ENCODE results near the gene KCTD14.
"Not testable (repeated sequence)": the region's sequence is repeated elsewhere in the genome, so short reads cannot be mapped to it uniquely, and the experiment has no call there.

KCTD14 gene

DNA sequence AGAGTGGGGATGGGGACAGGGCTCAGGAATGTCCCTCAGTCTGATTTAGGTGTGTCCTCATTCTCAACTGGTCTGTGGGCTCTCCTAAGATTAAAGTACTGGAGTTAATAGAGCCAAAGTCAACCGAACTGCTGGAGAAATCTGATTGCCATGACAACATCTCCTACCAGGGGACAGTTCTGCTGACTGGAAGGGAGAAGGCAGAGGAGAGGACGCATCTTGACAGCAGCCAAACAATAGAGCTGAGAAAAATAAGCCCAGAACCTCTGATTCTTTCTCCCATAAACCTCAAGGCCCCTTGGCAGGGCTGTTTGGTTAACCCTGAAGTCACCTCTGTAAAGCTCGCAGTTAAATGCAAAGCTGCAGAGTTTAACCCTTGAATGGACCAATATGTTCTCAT lies 2.8 kb downstream of the KCTD14 start:
- no peak for DNase-seq

DNA sequence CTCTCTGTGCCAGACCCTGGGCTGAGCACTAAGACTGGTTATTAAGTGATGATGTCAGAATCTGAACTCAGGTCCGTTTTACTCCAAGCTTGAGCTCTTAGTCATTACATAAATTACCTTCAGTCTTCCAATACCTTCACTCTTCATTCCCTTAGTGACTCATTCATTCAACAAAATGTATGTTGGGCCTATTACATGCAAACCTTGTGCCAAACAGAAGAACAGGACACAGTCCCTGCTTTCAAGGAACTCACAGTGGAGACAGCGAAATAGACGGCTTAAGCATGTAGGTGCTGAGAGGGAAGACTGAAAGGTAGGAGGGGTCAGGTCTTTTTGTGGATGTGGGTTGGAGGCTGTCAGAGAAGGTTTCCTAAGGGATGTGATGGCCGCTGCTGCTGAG lies 3.3 kb downstream of the KCTD14 start:
- no peak for DNase-seq

DNA sequence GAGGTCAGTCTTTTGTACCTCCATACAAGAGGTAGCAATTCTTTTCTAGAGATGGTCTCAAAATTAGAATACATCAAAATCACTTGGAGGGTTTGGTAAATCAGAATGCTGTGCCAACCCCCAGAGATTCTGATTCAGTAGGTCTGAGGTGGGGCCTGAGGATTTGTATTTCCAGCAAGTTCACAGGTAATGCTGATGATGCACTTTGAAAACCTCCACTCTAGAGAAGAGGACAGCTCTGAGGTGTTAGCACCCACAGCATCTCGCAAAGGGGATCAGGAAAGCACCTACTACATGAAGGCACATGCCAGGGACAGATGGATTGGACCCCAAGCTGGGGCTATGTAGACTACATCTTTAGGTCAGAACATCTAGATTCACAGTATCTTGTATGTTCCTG lies 7.2 kb downstream of the KCTD14 start:
- DNase-seq: no peak

DNA sequence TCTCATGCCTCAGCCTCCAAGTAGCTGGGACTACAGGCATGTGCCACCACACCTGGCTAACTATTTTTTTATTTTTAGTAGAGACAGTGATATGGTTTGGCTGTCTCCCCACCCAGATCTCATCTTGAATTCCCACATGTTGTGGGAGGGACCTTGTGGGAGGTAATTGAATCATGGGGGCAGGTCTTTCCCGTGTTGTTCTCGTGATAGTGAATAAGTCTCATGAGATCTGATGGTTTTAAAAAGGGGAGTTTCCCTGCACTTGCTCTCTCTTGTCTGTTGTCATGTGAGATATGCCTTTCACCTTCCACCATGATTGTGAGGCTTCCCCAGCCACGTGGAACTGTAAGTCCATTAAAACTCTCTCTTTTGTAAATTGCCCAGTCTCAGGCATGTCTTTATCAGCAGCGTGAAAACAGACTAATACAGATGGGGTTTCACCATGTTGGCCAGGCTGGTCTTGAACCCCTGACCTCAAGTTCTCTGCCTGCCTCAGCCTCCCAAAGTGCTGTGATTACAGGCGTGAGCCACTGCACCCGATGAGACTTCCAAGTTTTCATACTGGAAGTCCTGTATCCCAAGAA lies 8.0 kb downstream of the KCTD14 start:
- not testable (repeated sequence) for DNase-seq

DNA sequence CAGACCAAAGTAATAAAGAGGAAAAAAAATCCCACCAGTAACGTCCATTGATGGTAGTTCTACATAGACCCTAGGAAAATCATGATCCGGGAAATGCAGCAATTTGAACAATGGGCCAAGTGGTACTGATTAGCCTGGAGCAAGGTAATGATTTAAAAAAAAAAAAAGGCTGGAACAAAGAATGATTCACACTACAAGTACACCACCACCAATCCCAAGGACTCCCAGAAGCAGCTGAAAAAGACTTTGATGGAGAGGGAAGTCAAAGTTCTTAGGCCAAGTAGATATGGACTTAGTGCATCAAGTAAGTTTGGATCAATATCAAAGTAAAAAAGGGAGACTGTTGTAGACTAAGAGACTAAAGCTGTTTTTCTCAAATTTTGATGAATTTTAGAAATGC lies 11.8 kb downstream of the KCTD14 start:
- no peak for DNase-seq

DNA sequence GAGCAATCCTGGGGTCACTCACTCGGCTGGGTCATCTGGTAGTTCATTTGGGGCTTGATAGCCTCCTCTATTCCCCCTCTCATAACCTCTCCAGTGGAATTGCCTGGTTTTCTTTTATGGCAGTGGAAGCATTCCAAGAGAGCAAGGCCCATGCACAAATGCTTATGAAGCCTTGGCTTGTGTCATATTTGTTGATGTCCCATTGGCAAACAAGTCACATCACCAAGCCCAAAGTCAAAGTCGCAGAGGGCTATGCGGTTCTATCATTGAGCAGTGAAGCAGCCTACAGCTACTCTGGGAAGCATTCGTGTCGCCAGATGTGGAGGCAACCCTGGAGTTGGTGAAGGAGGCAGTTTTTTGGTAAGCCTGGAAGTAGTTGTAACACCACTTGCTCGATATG lies 12.3 kb downstream of the KCTD14 start:
- DNase-seq: no peak

DNA sequence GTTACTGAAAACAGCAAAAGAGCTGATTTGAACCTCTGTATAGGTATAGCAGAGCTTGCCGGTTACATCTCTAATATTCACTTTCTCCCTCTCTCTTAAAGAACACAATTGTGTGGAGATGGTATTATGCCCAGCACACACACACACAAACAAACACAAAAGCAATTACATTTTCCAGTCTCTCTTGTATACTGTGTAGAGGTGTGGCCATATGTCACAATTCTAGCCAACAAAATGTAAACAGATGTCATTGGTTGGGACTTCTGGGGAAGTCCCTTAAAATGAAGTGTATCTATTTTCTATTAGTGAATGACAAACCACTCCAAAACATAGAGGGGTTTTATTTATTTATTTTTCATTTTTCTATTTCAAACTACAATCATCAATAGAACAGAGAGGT lies 12.8 kb downstream of the KCTD14 start:
- no peak for DNase-seq

DNA sequence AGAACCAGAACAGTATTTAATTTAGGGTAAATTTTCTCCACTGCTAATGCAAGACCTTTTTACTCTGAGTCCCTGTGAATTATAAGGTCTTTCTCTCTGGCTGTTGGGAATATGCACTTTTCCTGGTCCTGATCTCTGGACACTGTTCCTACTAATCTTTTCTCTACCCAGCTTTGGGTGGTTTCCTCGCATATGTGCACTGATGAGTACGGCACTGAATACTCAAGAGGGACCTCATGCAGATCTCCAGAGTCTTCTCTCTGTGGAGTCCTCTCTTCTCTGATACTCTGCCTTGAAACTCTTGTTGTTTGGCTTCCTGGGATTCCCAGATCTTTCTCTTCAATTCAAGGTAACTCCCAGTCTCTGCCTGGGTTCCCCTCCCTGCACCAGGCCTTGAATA lies 14.0 kb downstream of the KCTD14 start:
- no peak for DNase-seq

DNA sequence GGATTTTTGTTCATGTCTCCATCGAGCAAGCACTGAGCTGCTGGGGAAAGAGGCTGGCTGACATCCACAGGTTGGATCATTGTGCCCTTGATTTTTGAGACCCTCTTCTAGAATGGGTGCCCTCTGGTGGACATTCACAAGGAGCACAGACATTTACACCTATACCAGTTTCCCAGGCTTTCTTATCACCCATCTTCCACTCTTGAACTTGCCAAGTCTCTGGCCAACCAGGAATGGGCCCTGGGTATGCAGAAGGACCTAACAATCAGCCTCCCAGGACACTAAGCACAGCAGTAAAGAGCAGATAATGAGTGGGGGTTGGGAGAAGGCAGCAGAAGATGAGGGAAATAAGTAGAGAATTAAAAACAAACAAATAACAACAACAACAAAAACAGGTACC lies 22.9 kb downstream of the KCTD14 start:
- DNase-seq: peak; percentile 68

DNA sequence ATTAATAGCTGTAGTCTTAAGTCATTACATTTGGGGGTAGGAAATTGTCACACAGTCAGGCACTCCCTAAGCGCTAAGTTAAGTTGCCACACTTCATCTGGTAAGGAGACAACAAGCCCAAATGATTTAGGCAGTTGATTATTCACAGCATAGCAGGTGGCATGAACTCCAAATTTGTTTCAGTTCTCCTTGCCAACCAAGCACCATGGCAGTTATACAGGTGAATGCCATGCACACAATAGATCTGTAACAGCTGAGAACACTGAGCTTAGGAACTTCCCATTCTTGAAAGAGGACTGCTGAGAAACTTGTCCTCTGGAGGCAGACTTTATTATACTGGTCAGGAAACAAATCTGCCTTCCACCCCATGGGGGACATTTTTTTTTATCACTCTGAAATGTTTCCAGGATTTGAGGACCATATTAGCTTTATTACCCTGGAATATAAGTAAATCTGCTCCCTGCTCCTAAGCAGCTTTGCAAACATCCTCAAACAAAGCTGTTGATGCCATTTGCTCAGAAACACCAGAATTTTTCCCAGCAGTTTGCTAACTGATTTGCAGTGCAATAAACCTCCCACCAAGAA lies 23.5 kb downstream of the KCTD14 start:
- no peak for DNase-seq

DNA sequence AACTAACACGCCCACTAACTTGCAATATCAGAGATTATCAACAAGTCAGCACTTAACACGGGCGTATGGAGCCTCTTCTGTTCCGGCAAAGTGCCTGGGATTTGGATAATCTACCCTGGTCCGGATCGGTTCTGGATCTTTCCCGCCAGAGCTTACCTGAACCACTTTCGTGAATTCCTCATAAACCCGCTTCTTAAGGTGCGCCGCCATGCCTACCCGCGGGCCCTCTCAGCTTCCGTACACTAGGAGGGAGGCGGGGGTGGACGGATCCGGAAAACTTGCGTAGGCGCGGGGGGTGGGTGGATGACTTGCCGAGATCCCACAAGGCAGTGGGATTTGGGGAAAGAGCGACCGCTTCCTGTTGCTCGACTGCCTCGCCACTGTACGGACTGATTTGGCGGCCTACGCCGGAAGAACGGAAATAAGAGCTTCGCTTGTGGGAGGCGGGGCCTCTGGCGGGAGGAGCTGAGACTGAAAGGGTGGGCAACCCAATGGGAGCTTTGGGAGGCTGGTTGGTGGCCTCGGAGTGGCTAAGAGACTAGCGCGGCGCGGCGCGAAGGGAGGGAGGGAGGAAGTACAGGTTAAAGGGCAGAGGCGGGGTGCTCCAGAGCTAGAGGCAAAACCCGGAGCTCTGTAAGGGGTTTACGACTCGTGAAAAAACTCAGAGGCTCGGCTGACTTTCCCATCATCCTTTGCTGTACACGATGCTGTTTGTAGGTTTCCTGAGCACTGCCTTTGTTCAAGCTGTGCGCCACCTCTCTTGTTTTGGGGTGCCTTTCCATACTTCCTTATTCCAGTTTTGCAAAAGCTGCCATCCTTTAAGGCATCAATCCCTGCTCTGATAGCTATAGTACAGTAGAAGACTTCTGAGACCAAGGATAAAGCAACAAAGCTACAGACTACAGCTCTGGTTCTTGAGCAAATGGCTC lies 28.4 kb downstream of the KCTD14 start, which contains the start of gene INTS4:
TSS of gene INTS4 (minus strand) at position 235 of the 929 bp plus-strand sequence. CDS start at position 210, 25 bp downstream.
- DNase-seq: peak; percentile 100

DNA sequence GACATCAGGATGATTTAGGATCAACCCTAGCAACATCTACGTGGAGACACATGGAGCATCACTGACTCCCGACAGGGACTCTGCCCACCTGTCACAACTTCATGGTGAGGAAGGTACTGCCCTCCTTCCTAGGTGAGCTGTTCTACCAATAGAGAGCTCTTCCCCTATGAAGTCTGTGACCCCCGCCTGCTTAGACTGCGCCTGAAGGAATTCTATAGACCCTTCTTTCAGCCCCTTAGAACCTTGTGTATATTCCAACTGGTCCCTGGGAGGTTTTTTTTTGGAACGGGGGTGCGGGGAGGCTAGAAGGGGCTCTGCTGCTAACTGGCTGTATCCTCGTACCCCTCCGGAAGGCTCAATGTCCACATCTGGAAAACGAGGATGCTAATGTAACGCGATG lies 29.2 kb downstream of the KCTD14 start:
- DNase-seq: no peak

DNA sequence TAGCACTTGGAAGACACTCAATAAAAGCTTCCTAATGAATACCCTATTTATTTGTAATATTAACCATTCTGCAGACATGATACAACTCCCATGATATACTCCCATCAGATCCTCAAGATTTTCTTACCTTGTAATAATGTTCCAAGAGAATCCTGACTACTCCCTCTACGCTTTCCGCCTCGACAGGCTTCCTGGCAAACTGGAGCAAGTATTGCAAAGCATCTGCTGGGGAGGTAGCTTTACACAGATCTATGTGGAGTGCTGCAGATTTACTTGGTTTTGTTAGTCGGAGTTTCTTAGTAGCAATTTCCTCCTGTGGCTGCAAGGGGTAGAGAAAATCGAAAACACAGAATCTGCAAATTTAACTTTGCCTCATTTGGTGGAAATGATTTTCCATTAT lies 32.1 kb downstream of the KCTD14 start:
- DNase-seq: no peak

DNA sequence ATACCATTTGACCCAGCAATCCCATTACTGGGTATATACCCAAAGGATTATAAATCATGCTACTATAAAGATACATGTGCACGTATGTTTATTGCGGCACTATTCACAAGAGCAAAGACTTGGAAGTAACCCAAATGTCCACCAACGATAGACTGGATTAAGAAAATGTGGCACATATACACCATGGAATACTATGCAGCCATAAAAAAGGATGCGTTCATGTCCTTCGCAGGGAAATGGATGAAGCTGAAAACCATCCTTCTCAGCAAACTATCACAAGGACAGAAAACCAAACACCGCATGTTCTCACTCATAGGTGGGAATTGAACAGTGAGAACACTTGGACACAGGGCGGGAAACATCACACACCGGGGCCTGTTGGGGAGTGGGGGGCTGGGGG lies 36.6 kb downstream of the KCTD14 start:
- not testable (repeated sequence) for DNase-seq

DNA sequence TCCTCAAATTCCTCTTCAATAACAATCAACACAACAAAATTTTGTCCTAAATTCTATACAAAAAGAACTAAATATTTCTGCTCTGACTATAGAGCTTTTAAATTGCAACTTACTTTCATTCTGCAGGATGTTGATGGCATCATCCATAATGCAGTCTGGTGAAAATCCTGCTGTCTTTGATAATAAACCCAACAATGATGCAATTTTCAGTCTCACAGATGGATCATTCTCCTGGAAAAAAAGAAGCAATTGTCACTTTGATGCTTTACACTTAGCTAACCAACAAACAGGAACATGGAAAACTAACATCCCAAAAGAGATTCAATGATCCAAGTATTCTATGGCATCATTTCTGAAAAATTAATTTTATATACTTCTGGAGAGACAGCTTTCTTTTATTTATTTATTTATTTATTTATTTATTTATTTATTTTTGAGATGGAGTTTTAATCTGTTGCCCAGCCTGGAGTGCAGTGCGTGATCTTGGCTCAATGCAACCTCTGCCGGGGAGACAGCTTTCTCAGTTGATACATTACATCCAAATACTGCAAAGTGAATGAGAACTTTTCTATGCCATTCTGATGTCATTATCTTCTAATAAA lies 41.6 kb downstream of the KCTD14 start:
- DNase-seq: no peak

DNA sequence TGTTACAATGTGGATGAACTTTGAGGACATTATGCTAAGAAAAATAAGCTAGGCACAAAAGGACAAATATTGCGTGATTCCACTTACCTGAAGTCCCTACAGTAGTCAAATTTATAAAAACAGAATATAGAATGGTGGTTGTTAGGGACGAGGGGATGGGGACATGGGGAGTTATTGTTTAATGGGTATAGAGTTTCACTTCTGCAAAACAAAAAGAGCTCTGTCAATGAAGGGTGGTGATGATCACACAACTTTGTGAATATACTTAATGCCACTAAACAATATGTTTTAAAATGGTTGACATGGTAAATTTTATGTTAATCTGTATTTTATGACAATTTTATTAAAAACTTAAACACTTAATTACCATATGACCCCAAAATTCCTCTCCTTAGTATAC lies 54.7 kb downstream of the KCTD14 start:
- DNase-seq: no peak

DNA sequence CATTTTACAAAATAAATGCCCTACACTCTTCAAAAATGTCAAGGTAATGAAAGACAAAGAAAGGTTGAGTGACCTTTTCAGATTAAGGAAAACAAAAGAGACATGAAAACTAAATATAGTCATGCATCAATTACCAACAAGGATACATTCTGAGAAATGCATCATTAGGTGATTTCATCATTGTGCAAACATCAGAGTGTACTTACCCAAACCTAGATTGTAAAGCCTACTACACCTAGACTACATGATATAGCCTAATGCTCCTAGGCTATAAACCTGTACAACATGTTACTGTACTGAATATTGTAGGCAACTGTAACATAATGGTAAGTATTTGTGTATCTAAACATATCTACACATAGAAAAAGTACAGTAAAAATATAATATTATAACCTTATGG lies 55.3 kb downstream of the KCTD14 start:
- DNase-seq: no peak

DNA sequence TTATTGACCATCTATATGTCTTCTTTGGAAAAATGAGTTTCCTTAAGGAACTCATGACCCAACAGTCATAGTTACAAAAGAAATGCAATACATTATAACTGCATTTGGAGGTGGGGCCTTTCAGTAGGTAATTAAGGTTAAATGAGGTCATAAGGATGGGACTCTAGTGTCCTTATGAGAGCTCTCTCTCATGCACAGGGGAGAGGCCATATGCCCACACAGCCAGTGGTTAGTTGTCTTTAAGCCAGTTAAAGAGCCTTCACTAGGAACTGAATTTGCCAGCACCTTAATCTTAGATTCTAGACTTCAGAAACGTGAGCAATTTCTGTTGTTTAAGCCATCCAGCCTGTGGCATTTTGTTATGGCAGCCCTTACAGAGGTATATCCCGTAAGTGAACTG lies 56.0 kb downstream of the KCTD14 start:
- DNase-seq: no peak

DNA sequence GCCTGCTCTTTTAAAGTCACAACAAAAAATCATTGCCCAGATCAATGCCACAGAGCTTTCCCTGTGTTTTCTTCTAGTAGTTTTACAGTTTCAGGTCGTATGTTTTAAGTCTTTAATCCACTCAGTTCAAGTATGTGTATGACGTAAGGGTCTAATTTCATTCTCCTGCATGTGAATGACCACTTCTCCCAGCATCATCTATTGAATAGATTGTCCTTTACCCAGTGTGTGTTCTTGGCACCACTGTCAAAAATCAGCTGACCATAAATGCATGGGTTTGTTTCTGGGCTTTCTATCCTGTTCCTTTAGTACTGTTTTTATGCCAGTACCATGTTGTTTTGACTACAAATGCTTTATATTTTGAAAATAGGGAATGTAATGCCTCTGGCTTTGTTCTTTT lies 56.7 kb downstream of the KCTD14 start:
- DNase-seq: no peak
